K562 (cell line): ENCODE measurements around the gene UBE2C. TPM values are rescaled to one million over a fixed set of nuclear protein-coding genes. Genes with fewer than 3 reads are reported as not detected.
A peak's percentile ranks its signal among the peaks of the same experiment; 100 is the strongest.

Experiments used
- AFF1 ChIP-seq, 2 experiments: fragments of 450-650 bp; IDR thresholded peaks; 2 replicates each; pipeline ENCODE4 v1.6.1; 2018; ENCODE audit warnings: mild to moderate bottlenecking in 2 of 2, low read depth in 1 of 2; ENCODE audit not compliant: partially characterized antibody in 2 of 2
- COPS2 ChIP-seq: fragments of 450-650 bp; conservative IDR thresholded peaks from 2 replicates; pipeline ENCODE4 v1.6.1; 2016; ENCODE audit warnings: mild to moderate bottlenecking, moderate library complexity
- HEY1 ChIP-seq: fragments of 250-450 bp; sonication (Bioruptor Pico); IDR thresholded peaks from 2 replicates; pipeline ENCODE4 v1.5.0; 2020; ENCODE audit warnings: mild to moderate bottlenecking, moderate library complexity, borderline replicate concordance
- KAT7 ChIP-seq: sonication (generic); formaldehyde crosslinking; IDR thresholded peaks from 2 replicates; pipeline ENCODE4 v1.8.0; 2022; ENCODE audit warnings: missing genetic modification reagents, mild to moderate bottlenecking, borderline replicate concordance
- MTF1 ChIP-seq: fragments of 250-450 bp; sonication (Bioruptor Pico); IDR thresholded peaks from 2 replicates; pipeline ENCODE4 v1.9.0; 2021; ENCODE audit warnings: moderate library complexity, mild to moderate bottlenecking, inconsistent platforms, borderline replicate concordance
- NR4A1 ChIP-seq, 2 experiments: fragments of 250-450 bp in 1 of 2; fragments of 450-650 bp in 1 of 2; sonication (Bioruptor Pico) in 1 of 2; IDR thresholded peaks; 2 replicates each; pipeline versions ENCODE4 v1.4.0 to v1.6.1; 2016 to 2020; ENCODE audit warnings: mild to moderate bottlenecking in 2 of 2, missing compliant biosample characterization in 1 of 2, missing genetic modification characterization in 1 of 2, moderate library complexity in 1 of 2
- POLR3A ChIP-seq: IDR thresholded peaks from 2 replicates; pipeline ENCODE4 v1.6.1; 2011; ENCODE audit warnings: borderline replicate concordance, mild to moderate bottlenecking, moderate library complexity; ENCODE audit not compliant: insufficient read length, insufficient read depth; ENCODE audit errors: extremely low read depth
- PYGO2 ChIP-seq: fragments of 450-650 bp; IDR thresholded peaks from 2 replicates; pipeline ENCODE4 v1.6.1; 2016; ENCODE audit warnings: mild to moderate bottlenecking, missing genetic modification characterization, moderate library complexity, missing compliant biosample characterization
- RAD51 ChIP-seq: fragments of 450-650 bp; IDR thresholded peaks from 2 replicates; pipeline ENCODE4 v1.7.1; 2016; ENCODE audit warnings: low read depth, mild to moderate bottlenecking, borderline replicate concordance
- RBFOX2 ChIP-seq: fragments of 200-400 bp; formaldehyde crosslinking; IDR thresholded peaks from 2 replicates; pipeline ENCODE4 v1.6.1; 2017; ENCODE audit warnings: low read depth, mild to moderate bottlenecking, low read length, moderate library complexity
- ZBTB17 ChIP-seq: fragments of 450-650 bp; formaldehyde crosslinking; IDR thresholded peaks from 2 replicates; pipeline ENCODE4 v1.4.0; 2020; ENCODE audit warnings: mild to moderate bottlenecking
- ZNF778 ChIP-seq: fragments of 450-650 bp; formaldehyde crosslinking; IDR thresholded peaks from 2 replicates; pipeline ENCODE4 v1.4.0; 2020; ENCODE audit warnings: mild to moderate bottlenecking, moderate library complexity
- polyA plus RNA-seq, 8 experiments: library from polyadenylated mRNA; depleted of rRNA in 4 of 8; stranded (reverse) in 5 of 8; unstranded in 3 of 8; fragments of >200 nt; fragmentation: Nextera tagmentation in 2 of 8; fragmentation: Illumina TruSeq in 1 of 8; extraction: Ambion mirVana in 2 of 8; extraction: Trizol in 1 of 8; gene quantifications; 2 replicates each; pipeline versions ENCODE4 v1.2.1 to v1.2.3, GENCODE V29; 2011 to 2014; ENCODE audit warnings: inconsistent platforms in 1 of 8, missing spikeins in 1 of 8
- total RNA-seq, 7 experiments: library from RNA; depleted of rRNA in 6 of 7; stranded (reverse); fragments of >200 nt in 6 of 7; fragmentation: Illumina TruSeq in 2 of 7; extraction: Trizol in 2 of 7; gene quantifications; 2 replicates each; pipeline versions ENCODE4 v1.2.1 to v1.2.3, GENCODE V29; 2011 to 2021; ENCODE audit warnings: low replicate concordance in 1 of 7
- TF ChIP-seq, protein P1 (sequence below): fragments of 450-650 bp; IDR thresholded peaks from 2 replicates; pipeline ENCODE4 v1.6.1; 2016; ENCODE audit warnings: low read depth

The UBE2C gene
- total and polyA plus RNA-seq, 9 of the 15 experiments (the other 6 are each of a cell fraction or from before 2014, with no cell fraction given) = 0.51 to 1.6 (median 0.69) TPM

DNA sequence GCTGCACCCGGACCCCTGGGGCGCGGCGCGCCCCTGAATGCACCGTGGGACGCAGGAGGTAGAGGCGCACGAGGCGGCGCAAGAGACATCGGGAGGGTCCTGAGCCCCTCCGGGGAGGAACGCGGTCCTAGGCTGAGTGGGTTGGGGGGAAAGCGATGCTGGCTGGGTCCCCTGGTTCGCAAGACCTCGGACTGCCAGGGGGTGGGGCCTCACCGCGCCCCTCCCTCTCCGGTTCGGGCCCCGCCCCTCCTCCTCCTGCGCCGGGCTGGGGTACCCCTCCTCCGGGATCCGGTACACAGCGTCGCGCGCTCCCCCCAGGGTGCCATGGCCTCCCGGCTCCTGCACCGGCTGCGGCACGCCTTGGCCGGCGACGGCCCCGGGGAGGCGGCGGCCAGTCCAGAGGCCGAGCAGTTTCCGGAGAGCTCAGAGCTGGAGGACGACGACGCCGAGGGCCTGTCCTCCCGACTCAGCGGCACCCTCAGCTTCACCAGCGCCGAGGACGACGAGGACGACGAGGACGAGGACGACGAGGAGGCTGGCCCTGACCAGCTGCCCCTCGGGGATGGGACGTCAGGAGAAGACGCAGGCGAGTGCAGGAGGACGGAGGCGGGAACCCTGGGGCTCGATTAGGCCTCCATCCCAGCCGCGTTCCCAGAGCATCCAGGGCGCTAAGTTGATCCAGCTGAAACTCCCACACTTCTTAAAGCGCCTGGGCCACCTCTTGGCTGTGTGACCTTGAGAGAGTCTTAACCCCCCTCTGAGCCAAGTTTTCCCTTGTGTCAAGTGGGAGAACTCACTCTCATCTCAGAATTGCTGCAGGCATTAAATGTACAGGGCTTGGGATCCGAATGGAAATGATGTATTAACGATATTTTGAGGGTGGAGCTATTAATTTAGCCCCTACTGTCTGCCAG is 21.7 kb downstream of the UBE2C start (continued):
- TF ChIP-seq, protein P1, sequence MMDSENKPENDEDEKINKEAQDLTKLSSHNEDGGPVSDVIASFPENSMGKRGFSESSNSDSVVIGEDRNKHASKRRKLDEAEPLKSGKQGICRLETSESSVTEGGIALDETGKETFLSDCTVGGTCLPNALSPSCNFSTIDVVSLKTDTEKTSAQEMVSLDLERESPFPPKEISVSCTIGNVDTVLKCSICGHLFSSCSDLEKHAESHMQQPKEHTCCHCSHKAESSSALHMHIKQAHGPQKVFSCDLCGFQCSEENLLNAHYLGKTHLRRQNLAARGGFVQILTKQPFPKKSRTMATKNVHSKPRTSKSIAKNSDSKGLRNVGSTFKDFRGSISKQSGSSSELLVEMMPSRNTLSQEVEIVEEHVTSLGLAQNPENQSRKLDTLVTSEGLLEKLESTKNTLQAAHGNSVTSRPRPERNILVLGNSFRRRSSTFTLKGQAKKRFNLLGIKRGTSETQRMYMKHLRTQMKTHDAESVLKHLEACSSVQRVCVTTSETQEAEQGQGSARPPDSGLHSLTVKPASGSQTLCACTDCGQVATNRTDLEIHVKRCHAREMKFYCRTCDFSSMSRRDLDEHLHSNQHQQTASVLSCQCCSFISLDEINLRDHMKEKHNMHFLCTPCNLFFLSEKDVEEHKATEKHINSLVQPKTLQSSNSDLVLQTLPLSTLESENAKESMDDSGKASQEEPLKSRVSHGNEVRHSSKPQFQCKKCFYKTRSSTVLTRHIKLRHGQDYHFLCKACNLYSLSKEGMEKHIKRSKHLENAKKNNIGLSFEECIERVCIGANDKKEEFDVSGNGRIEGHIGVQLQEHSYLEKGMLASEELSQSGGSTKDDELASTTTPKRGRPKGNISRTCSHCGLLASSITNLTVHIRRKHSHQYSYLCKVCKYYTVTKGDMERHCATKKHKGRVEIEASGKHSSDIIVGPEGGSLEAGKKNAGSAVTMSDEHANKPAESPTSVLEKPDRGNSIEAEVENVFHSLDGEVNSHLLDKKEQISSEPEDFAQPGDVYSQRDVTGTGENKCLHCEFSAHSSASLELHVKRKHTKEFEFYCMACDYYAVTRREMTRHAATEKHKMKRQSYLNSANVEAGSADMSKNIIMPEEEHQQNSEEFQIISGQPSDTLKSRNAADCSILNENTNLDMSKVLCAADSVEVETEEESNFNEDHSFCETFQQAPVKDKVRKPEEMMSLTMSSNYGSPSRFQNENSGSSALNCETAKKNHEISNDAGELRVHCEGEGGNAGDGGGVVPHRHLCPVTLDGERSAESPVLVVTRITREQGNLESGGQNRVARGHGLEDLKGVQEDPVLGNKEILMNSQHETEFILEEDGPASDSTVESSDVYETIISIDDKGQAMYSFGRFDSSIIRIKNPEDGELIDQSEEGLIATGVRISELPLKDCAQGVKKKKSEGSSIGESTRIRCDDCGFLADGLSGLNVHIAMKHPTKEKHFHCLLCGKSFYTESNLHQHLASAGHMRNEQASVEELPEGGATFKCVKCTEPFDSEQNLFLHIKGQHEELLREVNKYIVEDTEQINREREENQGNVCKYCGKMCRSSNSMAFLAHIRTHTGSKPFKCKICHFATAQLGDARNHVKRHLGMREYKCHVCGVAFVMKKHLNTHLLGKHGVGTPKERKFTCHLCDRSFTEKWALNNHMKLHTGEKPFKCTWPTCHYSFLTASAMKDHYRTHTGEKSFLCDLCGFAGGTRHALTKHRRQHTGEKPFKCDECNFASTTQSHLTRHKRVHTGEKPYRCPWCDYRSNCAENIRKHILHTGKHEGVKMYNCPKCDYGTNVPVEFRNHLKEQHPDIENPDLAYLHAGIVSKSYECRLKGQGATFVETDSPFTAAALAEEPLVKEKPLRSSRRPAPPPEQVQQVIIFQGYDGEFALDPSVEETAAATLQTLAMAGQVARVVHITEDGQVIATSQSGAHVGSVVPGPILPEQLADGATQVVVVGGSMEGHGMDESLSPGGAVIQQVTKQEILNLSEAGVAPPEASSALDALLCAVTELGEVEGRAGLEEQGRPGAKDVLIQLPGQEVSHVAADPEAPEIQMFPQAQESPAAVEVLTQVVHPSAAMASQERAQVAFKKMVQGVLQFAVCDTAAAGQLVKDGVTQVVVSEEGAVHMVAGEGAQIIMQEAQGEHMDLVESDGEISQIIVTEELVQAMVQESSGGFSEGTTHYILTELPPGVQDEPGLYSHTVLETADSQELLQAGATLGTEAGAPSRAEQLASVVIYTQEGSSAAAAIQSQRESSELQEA = no peak
- TF ChIP-seq MTF1 (no peak), ZNF778 (CRISPR knock-in tag) (no peak), KAT7 (CRISPR knock-in tag) (no peak), COPS2 (no peak), RAD51 (no peak), NR4A1 (CRISPR knock-in tag; IDR thresholded peaks at IDR 0.05) (no peak), NR4A1 (tag; IDR thresholded peaks at IDR 0.05) (no peak), ZBTB17 (CRISPR knock-in tag) (no peak), POLR3A (no peak), HEY1 (no peak), PYGO2 (tag) (no peak), RBFOX2 (0 out of 2 replicates have a peak, but pooled peaks have one; percentile 32), AFF1 (IDR thresholded peaks at IDR 0.05; ENCODE audit: low read depth in 1 of 2, partially characterized antibody in 2 of 2) (no peak)
